Left lung (tissue), 10 donors: ENCODE results near the gene OSBPL5. TPM values are rescaled to one million over a fixed set of nuclear protein-coding genes. Genes with fewer than 3 reads are reported as not detected.
"Not testable (repeated sequence)": the region's sequence is repeated elsewhere in the genome, so short reads cannot be mapped to it uniquely, and the experiment has no call there.

Experiments
- ATAC-seq: fragments of 200-7000 bp; cut with Tn5 transposase; one replicate; pipeline ENCODE4 v1.9.1; 2020; ENCODE audit warnings: moderate library complexity
- DNase-seq, 4 donors: peaks; one replicate each; pipeline ENCODE4 v3.0.0-alpha.2; 2013 to 2020
- H3K27ac ChIP-seq, 2 donors: fragments of 200-600 bp; sonication (generic) in 1 of 2; one replicate each; pipeline versions ENCODE4 v1.5.0 to v1.8.0; 2020 to 2021
- H3K27me3 ChIP-seq, 2 donors: fragments of 200-600 bp; sonication (generic) in 1 of 2; one replicate each; pipeline versions ENCODE4 v1.5.0 to v1.8.0; 2020 to 2021
- H3K36me3 ChIP-seq, 2 donors: fragments of 200-600 bp; sonication (generic) in 1 of 2; one replicate each; pipeline versions ENCODE4 v1.5.0 to v1.8.0; 2020 to 2021
- H3K4me1 ChIP-seq, 2 donors: fragments of 200-600 bp; one replicate each; pipeline ENCODE4 v1.8.0; 2021
- H3K4me3 ChIP-seq, 2 donors: fragments of 200-600 bp; sonication (generic) in 1 of 2; one replicate each; pipeline versions ENCODE4 v1.5.0 to v1.8.0; 2020 to 2021; ENCODE audit warnings: mild to moderate bottlenecking in 1 of 2
- H3K9me3 ChIP-seq, 2 donors: fragments of 200-600 bp; sonication (generic) in 1 of 2; one replicate each; pipeline versions ENCODE4 v1.5.0 to v1.8.0; 2020 to 2021
- CTCF ChIP-seq, 2 donors: fragments of 200-600 bp; sonication (generic) in 1 of 2; IDR thresholded peaks; one replicate each; pipeline versions ENCODE4 v1.5.0 to v1.8.0; 2021; ENCODE audit warnings: antibody characterized with exemption in 2 of 2
- intact Hi-C, 2 donors: fragments of 100-400 bp; cut with DNase I; formaldehyde crosslinking; loops; one replicate each; pipeline versions ENCODE4 v1.11.2 to v1.14.2; 2022
- polyA plus RNA-seq, 6 donors: library from polyadenylated mRNA; unstranded; fragments of 120-200 nt; gene quantifications; one replicate each; pipeline ENCODE4 v1.2.1, GENCODE V29; 2013; ENCODE audit not compliant: insufficient read length in 6 of 6
- total RNA-seq, 2 donors: library from RNA; stranded (reverse); fragmentation: NEBNext Ultra II Directional; extraction: Animal tissue kit (Norgen Biotek cat#: 25700); gene quantifications; one replicate each; pipeline ENCODE4 v1.2.1, GENCODE V29; 2021
- donor health status: DM: no; HTN: yes; CAD: no.
- donor health status: DM: no; HTN: no; CAD: no.

OSBPL5 gene
- total and polyA plus RNA-seq, 8 donors = 19.5 to 39.6 (median 30.4) TPM

GRCh38 chr11:3121416-3121815, 43.7 kb downstream of the OSBPL5 start:
- H3K4me1 ChIP-seq = peaks cover 13 to 31% of the 10 kb centered on the region in 2 donors
- H3K36me3 ChIP-seq = peaks cover 0 to 59% of the 10 kb centered on the region in 2 donors
- DNase-seq (peak in 2 of 4 donors; percentile 13 to 31), ATAC-seq (no peak)
- no peaks in the 10 kb centered on the region for H3K9me3 ChIP-seq
- no peak for TF ChIP-seq CTCF (IDR thresholded peaks at IDR 0.05)
- no peak overlapping the region for H3K27ac ChIP-seq
- H3K4me3 ChIP-seq = no peak overlapping the region
- H3K27me3 ChIP-seq = no peaks in the 10 kb centered on the region
- intact Hi-C loops = no loop called here

- ATAC-seq (no peak), DNase-seq (peak in 2 of 4 donors; percentile 28 to 62)
- Histone ChIP-seq H3K36me3 (peaks cover 0 to 59% of the 10 kb centered on the region in 2 donors), H3K4me1 (peaks cover 10 to 19% of the 10 kb centered on the region in 2 donors), H3K9me3 (no peaks in the 10 kb centered on the region), H3K27ac (no peak overlapping the region), H3K4me3 (no peak overlapping the region), H3K27me3 (no peaks in the 10 kb centered on the region)
- intact Hi-C loops = no loop called here
- no peak for TF ChIP-seq CTCF (IDR thresholded peaks at IDR 0.05)
Observed at GRCh38 chr11:3120071-3120792, 44.9 kb downstream of the OSBPL5 start.

- Histone ChIP-seq H3K4me3 (no peak overlapping the region), H3K27me3 (no peaks in the 10 kb centered on the region), H3K4me1 (peaks cover 8 to 10% of the 10 kb centered on the region in 2 donors), H3K36me3 (peaks cover 0 to 65% of the 10 kb centered on the region in 2 donors), H3K27ac (no peak overlapping the region), H3K9me3 (peaks cover 0 to 9% of the 10 kb centered on the region in 2 donors)
- peak in 2 of 4 donors; percentile 21 to 33 for DNase-seq
- no peak for TF ChIP-seq CTCF (IDR thresholded peaks at IDR 0.05)
- no peak for ATAC-seq
- intact Hi-C loops = no loop called here
Observed at GRCh38 chr11:3119141-3119821, 45.8 kb downstream of the OSBPL5 start.

GRCh38 chr11:3115321-3115720, 49.8 kb downstream of the OSBPL5 start:
- Histone ChIP-seq H3K27ac (no peak overlapping the region), H3K9me3 (peaks cover 0 to 15% of the 10 kb centered on the region in 2 donors)

GRCh38 chr11:3113661-3114060, 51.4 kb downstream of the OSBPL5 start:
- H3K4me3 ChIP-seq, ATAC-seq, H3K27me3 ChIP-seq, H3K27ac ChIP-seq, DNase-seq, intact Hi-C loops: not testable (repeated sequence)
- peaks cover 0 to 23% of the 10 kb centered on the region in 2 donors for H3K4me1 ChIP-seq
- H3K9me3 ChIP-seq = peaks cover 0 to 15% of the 10 kb centered on the region in 2 donors
- H3K36me3 ChIP-seq = peaks cover 0 to 24% of the 10 kb centered on the region in 2 donors

More at GRCh38 chr11:3115321-3115720, 49.8 kb downstream of the OSBPL5 start:
- Histone ChIP-seq H3K4me1 (peaks cover 0 to 23% of the 10 kb centered on the region in 2 donors), H3K36me3 (peaks cover 0 to 33% of the 10 kb centered on the region in 2 donors), H3K4me3 (no peak overlapping the region), H3K27me3 (no peaks in the 10 kb centered on the region)
- ATAC-seq (no peak), DNase-seq (no peak)
- no peak for TF ChIP-seq CTCF (IDR thresholded peaks at IDR 0.05)
- intact Hi-C loops = no loop called here
